A673 (cell line): ENCODE data around the gene ITGB8. TPM values are rescaled to one million over a fixed set of nuclear protein-coding genes. Genes with fewer than 3 reads are reported as not detected.

Experiments used
- BruUV-seq: library from RNA; stranded (reverse); fragments of 400-500 nt; replicated peaks from 2 replicates; lab custom pipeline; 2021; lab: Mats Ljungman, UMichigan
- CTCF ChIA-PET: fragments of 300-600 bp; sonication (Branson Sonifier 250); formaldehyde crosslinking; loops from one replicate; lab custom pipeline; 2022; ENCODE audit warnings: antibody characterized with exemption; lab: Charles Lee
- POLR2A ChIA-PET: fragments of 300-600 bp; sonication (Branson Sonifier 250); formaldehyde crosslinking; loops from one replicate; lab custom pipeline; 2022; ENCODE audit warnings: antibody characterized with exemption; ENCODE audit not compliant: low non-redundant PET; lab: Charles Lee
- DNase-seq: peaks from one replicate; pipeline ENCODE4 v3.0.0-alpha.2; 2015; ENCODE audit warnings: low spot score
- H3K27ac ChIP-seq: fragments of 200-600 bp; sonication (generic); 2 replicates; pipeline ENCODE4 v1.5.1; 2016; ENCODE audit warnings: mixed run types, low read depth, mild to moderate bottlenecking, mixed read lengths, antibody characterized with exemption, low read length; ENCODE audit not compliant: poor library complexity, severe bottlenecking
- H3K27me3 ChIP-seq: fragments of 200-600 bp; sonication (generic); replicated peaks from 2 replicates; pipeline ENCODE4 v1.6.1; 2017; ENCODE audit warnings: mixed run types, low read depth, mild to moderate bottlenecking, mixed read lengths, antibody characterized with exemption, low read length; ENCODE audit not compliant: insufficient read depth, poor library complexity
- H3K36me3 ChIP-seq: fragments of 200-600 bp; sonication (generic); 2 replicates; pipeline ENCODE4 v1.6.1; 2016; ENCODE audit warnings: mixed run types, mild to moderate bottlenecking, mixed read lengths, antibody characterized with exemption, low read length; ENCODE audit not compliant: insufficient read depth, poor library complexity, severe bottlenecking
- H3K4me1 ChIP-seq: fragments of 200-600 bp; sonication (generic); 2 replicates; pipeline ENCODE4 v1.6.1; 2017; ENCODE audit warnings: mixed run types, mild to moderate bottlenecking, mixed read lengths, antibody characterized with exemption, low read length; ENCODE audit not compliant: insufficient read depth, poor library complexity, severe bottlenecking
- H3K4me3 ChIP-seq: fragments of 200-600 bp; sonication (generic); 2 replicates; pipeline ENCODE4 v1.5.1; 2016; ENCODE audit warnings: low read depth, mixed run types, mild to moderate bottlenecking, mixed read lengths, low read length; ENCODE audit not compliant: poor library complexity, severe bottlenecking
- H3K9me3 ChIP-seq: fragments of 200-600 bp; sonication (generic); 2 replicates; pipeline ENCODE4 v1.6.1; 2016; ENCODE audit warnings: mixed run types, low read depth, mild to moderate bottlenecking, mixed read lengths, antibody characterized with exemption, low read length; ENCODE audit not compliant: poor library complexity, severe bottlenecking
- EZH2 ChIP-seq: fragments of 200-600 bp; sonication (generic); IDR thresholded peaks from 2 replicates; pipeline ENCODE4 v1.6.1; 2017; ENCODE audit warnings: borderline replicate concordance, low read depth, mild to moderate bottlenecking, mixed read lengths, antibody characterized with exemption, low read length; ENCODE audit not compliant: poor library complexity, severe bottlenecking
- intact Hi-C: fragments of 100-400 bp; cut with micrococcal nuclease; formaldehyde crosslinking; loops from one replicate; pipeline ENCODE4 v1.10.0; 2022; ENCODE audit not compliant: unreplicated experiment
- total RNA-seq: library from RNA; stranded (reverse); gene quantifications from 2 replicates; pipeline ENCODE4 v1.2.3, GENCODE V29; 2021
- TF ChIP-seq, protein P1 (sequence below): fragments of 300-800, 200-600 bp; sonication (generic); conservative IDR thresholded peaks from 2 replicates; pipeline ENCODE4 v1.5.1; 2017; ENCODE audit warnings: low read depth, mild to moderate bottlenecking, antibody characterized with exemption, low read length, moderate library complexity, mixed read lengths

The ITGB8 gene
- total RNA-seq, 1 experiment from 2014 or later: 1.3 TPM

GRCh38 chr7:20464891-20465290, 134.2 kb downstream of the ITGB8 start:
- H3K9me3 ChIP-seq: no peaks in the 10 kb centered on the region
- no peak for TF ChIP-seq EZH2
- TF ChIP-seq, protein P1, sequence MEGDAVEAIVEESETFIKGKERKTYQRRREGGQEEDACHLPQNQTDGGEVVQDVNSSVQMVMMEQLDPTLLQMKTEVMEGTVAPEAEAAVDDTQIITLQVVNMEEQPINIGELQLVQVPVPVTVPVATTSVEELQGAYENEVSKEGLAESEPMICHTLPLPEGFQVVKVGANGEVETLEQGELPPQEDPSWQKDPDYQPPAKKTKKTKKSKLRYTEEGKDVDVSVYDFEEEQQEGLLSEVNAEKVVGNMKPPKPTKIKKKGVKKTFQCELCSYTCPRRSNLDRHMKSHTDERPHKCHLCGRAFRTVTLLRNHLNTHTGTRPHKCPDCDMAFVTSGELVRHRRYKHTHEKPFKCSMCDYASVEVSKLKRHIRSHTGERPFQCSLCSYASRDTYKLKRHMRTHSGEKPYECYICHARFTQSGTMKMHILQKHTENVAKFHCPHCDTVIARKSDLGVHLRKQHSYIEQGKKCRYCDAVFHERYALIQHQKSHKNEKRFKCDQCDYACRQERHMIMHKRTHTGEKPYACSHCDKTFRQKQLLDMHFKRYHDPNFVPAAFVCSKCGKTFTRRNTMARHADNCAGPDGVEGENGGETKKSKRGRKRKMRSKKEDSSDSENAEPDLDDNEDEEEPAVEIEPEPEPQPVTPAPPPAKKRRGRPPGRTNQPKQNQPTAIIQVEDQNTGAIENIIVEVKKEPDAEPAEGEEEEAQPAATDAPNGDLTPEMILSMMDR: no peak
- H3K36me3 ChIP-seq: no peaks in the 10 kb centered on the region
- intact Hi-C loops: no loop called here
- CTCF ChIA-PET: no interaction called here
- POLR2A ChIA-PET: no interaction called here
- DNase-seq: no peak
- H3K27ac ChIP-seq: no peak overlapping the region
- no peaks in the 10 kb centered on the region for H3K4me1 ChIP-seq
- no peaks in the 10 kb centered on the region for H3K27me3 ChIP-seq
- BruUV-seq: no TSS peak
- H3K4me3 ChIP-seq: no peak overlapping the region

Other genes with a start within 250 kb of the ITGB8 start
- gene MACC1, start 113.5 kb upstream of the ITGB8 start, total RNA-seq: not detected in 2 replicates